T-helper 17 cell (primary cell): Measurements from ENCODE around the gene ATAD5. TPM values are rescaled to one million over a fixed set of nuclear protein-coding genes. Genes with fewer than 3 reads are reported as not detected.
"Not testable (repeated sequence)": the region's sequence is repeated elsewhere in the genome, so short reads cannot be mapped to it uniquely, and the experiment has no call there.

Experiments used
- ATAC-seq: fragments of 150-1000 bp; cut with Tn5 transposase; 2 replicates; pipeline ENCODE4 v1.10.0; 2021; ENCODE audit warnings: mild to moderate bottlenecking, moderate library complexity
- DNase-seq, 3 donors: peaks; one replicate each; pipeline versions ENCODE4 v3.0.0 to v3.0.0-alpha.2; 2020 to 2021
- H3K9me3 ChIP-seq: one replicate; pipeline ENCODE4 v1.7.0; 2013; ENCODE audit warnings: low read length, mild to moderate bottlenecking; ENCODE audit not compliant: control insufficient read depth, poor library complexity, severe bottlenecking
- H3K27ac Mint-ChIP-seq: one replicate; pipeline ENCODE4 v1.8.0; 2022; ENCODE audit warnings: mild to moderate bottlenecking, moderate library complexity, mixed read lengths
- H3K27me3 Mint-ChIP-seq: one replicate; pipeline ENCODE4 v1.8.0; 2022; ENCODE audit warnings: mixed read lengths
- H3K36me3 Mint-ChIP-seq: one replicate; pipeline ENCODE4 v1.8.0; 2022; ENCODE audit warnings: low read depth, mixed read lengths
- H3K4me1 Mint-ChIP-seq: one replicate; pipeline ENCODE4 v1.8.0; 2022; ENCODE audit warnings: mild to moderate bottlenecking, mixed read lengths
- H3K4me3 Mint-ChIP-seq: one replicate; pipeline ENCODE4 v1.8.0; 2022; ENCODE audit warnings: mild to moderate bottlenecking, moderate library complexity, mixed read lengths
- total RNA-seq, 4 donors: library from RNA in 2 of 4; stranded (reverse) in 2 of 4; gene quantifications; one replicate each; pipeline ENCODE4 v1.2.3 and lab custom pipeline; 2022 to 2026

The ATAD5 gene
- total RNA-seq, 2 donors from 2014 or later, result 2.7 to 4.2 TPM

DNA sequence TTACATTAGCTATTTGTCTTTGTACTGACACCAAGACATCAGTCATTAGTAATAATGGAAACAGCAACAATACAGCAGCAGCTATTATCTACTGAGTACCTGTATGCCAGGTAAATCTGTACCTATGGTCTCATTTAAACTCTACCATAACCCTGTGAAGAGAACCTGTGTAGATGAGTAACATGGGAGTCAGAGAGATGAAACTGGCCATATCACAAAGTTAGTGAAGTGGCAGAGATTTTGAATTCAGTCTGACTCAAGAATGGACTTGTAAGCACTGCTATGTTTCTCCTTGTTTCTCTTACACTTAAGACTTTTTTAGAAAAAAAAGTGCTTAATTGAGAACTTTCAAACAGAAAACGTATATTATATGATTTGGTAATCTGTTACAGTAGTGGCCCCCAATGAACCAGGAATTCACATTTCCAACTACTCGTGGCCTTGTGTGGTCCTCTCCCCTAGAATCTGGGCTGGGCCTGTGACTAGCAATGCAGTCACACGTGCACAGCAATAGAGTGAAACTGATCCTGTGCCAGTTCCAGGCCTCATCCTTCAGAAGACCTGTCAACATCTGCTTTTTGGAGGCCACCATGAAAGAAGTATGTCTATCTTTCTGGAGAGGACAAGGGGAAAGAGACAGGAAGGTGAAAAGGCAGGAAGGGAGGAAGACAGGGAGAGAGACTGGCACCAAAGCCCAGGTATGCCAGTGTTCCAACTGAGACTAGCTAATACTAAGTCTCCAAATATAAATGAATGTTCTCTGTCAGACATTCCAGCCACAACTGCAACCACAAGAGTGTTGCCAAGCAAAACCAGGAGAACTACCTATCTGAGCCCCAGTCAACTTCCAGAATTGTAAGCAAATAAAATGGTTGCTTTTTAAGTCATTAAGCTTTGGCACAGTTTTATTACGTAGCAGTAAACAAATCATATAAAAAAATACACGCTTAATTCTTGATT, 19.3 kb upstream of the ATAD5 start:
- H3K27me3 Mint-ChIP-seq, result no peaks in the 10 kb centered on the region
- H3K4me3 Mint-ChIP-seq, result peak overlapping the region; percentile 66
- peak overlapping the region; percentile 86 for H3K27ac Mint-ChIP-seq
- H3K36me3 Mint-ChIP-seq, result no peaks in the 10 kb centered on the region
- ATAC-seq, result no peak
- H3K9me3 ChIP-seq, result no peaks in the 10 kb centered on the region
- DNase-seq, result no peak
- H3K4me1 Mint-ChIP-seq, result peaks cover 39% of the 10 kb centered on the region

DNA sequence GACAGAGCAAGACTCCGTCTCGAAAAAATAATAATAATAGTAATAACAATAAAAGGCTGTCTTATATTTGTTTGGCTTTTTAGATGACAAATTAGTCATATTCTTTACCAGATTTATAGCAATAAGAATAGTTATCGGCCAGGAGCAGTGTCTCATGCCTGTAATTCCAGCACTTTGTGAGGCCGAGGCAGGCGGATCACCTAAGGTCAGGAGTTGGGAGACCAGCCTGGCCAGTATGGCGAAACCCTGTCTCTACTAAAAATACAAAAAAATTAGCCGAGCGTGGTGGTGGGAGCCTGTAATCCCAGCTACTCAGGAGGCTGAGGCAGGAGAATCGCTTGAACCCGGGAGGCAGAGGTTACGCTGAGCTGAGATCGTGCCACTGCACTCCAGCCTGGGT, 17.5 kb upstream of the ATAD5 start:
- H3K27ac Mint-ChIP-seq, ATAC-seq, H3K36me3 Mint-ChIP-seq, DNase-seq, H3K9me3 ChIP-seq, H3K4me3 Mint-ChIP-seq, H3K27me3 Mint-ChIP-seq: not testable (repeated sequence)
- H3K4me1 Mint-ChIP-seq, result peaks cover 33% of the 10 kb centered on the region

DNA sequence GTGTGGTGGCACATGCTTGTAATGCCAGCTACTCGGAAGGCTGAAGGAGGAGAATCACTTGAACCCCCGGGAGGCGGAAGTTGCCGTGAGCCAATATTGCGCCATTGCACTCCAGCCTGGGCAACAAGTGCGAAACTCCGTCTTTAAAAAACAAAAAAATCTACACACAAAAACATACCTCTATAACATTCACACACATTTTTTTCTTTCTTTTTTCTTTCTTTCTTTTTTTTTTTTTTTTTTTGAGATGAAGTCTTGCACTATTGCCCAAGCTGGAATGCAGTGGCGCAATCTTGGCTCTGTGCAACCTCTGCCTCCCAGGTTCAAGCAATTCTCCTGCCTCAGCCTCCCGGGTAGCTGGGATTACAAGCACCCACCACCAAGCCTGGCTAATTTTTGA, 16.9 kb upstream of the ATAD5 start:
- H3K9me3 ChIP-seq, H3K27me3 Mint-ChIP-seq, H3K36me3 Mint-ChIP-seq, DNase-seq, H3K4me3 Mint-ChIP-seq, ATAC-seq: not testable (repeated sequence)
- Mint-ChIP-seq H3K27ac (peak overlapping the region; percentile 24), H3K4me1 (peaks cover 29% of the 10 kb centered on the region)

DNA sequence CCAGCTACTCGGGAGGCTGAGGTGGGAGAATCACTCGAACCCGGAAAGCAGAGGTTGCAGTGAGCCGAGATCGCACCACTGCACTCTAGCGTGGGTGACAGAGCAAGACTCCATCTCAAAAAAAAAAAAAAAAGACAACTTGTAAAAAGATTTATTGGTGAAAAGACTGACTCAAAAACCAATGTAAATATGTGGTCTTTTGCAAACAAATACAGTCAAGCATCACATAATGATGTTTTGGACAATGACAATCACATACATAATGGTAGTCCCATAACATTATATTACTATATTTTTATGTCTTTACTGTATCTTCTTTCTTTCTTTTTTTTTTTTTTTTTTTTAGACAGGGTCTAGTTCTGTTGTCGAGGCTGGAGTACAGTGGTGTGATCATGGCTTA, 15.6 kb upstream of the ATAD5 start:
- H3K36me3 Mint-ChIP-seq, result no peaks in the 10 kb centered on the region
- ATAC-seq, result no peak
- peaks cover 34% of the 10 kb centered on the region for H3K4me1 Mint-ChIP-seq
- no peak overlapping the region for H3K27ac Mint-ChIP-seq
- H3K27me3 Mint-ChIP-seq, result no peaks in the 10 kb centered on the region
- no peaks in the 10 kb centered on the region for H3K9me3 ChIP-seq
- no peak overlapping the region for H3K4me3 Mint-ChIP-seq
- DNase-seq, result no peak

DNA sequence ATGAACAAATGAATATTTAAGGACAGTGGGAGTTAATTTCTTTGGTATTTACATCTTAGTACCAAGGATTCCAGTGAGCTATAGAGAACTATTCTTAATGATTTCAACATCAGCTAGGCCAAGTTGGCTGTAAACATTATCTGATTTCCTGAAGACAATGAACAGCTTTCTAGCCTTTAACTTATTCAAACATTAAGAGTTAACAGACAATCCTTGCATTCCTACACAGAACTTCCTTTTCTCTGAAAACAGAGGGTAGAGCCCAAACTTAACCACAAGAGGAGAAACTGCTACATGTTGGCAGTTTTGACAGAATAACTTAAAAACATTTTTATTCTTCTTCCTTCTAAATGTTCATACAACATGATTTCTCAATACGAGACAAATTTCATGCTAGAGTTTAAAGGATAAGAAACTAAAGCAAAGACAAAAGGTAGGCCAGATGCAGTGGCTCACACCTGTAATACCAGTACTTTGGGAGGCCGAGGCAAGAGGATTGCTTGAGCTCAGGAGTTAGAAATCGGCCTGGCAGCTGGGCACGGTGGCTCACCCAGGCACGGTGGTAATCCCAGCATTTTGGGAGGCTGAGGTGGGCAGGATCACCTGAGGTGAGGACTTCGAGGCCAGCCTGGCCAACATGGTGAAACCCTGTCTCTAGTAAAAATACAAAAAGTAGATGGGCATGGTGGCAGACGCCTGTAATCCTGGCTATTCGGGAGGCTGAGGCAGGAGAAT, 11.6 kb upstream of the ATAD5 start:
- H3K9me3 ChIP-seq, result no peaks in the 10 kb centered on the region
- Mint-ChIP-seq H3K27ac (peak overlapping the region; percentile 98), H3K36me3 (peaks cover 7% of the 10 kb centered on the region), H3K4me1 (peaks cover 40% of the 10 kb centered on the region), H3K27me3 (no peaks in the 10 kb centered on the region), H3K4me3 (peak overlapping the region; percentile 99)
- DNase-seq (no peak), ATAC-seq (no peak)

DNA sequence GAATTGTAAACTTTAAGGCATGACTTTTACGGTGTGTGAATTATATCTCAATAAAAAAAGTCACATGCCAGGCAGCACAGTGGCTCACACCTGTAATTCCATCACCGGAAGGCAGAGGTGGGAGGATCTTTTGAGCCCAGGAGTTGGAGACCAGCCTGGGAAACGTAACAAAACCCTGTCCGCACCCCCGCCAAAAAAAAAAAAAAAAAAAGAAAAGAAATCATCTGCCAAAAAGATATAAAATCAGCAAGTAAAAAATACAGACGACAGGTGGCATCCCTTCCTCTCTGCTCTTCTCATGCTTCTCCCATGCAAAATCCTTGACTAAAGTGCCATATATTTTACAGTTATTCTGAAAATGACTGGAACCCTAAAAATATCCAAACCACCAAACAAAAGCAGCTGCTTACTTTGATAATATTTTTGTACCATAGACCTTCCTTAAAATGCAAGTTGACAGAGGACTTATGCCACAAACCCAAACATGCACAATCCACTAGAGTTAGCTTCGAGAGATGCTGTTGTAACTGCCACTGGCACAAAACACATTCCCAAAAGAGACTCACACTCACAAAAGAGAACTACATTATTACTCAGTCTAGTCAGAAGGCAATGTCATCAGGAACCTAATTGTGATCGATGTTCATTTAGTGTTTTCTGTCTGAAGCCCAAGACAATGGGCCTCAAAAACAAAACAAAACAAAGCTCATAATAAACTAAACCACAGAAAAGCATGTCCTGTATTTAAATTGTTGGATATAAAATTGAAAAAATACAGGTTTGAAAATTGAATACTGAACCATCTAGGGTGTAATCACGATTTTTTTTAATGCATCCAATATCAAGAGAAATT, 9.7 kb upstream of the ATAD5 start:
- H3K36me3 Mint-ChIP-seq, result peaks cover 7% of the 10 kb centered on the region
- H3K27me3 Mint-ChIP-seq, result no peaks in the 10 kb centered on the region
- no peaks in the 10 kb centered on the region for H3K9me3 ChIP-seq
- H3K27ac Mint-ChIP-seq, result peak overlapping the region; percentile 98
- DNase-seq (no peak), ATAC-seq (no peak)
- peak overlapping the region; percentile 99 for H3K4me3 Mint-ChIP-seq
- H3K4me1 Mint-ChIP-seq, result peaks cover 32% of the 10 kb centered on the region

DNA sequence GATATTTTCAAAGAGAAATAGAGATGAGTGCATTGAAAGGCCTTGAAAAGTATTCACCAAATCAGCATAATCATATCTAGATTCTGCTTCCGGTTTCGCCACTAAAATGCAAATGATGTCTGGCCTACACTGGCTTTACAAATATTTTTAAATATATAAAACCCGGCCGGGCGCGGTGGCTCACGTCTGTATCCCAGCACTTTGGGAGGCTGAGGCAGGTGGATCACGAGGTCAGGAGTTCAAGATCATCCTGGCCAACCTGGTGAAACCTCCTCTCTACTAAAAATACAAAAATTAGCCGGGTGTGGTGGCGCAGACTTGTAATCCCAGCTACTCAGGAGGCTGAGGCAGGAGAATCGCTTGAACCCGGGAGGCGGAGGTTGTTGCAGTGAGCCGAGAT, 8.8 kb upstream of the ATAD5 start:
- Mint-ChIP-seq H3K4me1 (peaks cover 33% of the 10 kb centered on the region), H3K27ac (peak overlapping the region; percentile 98), H3K4me3 (peak overlapping the region; percentile 99)
- not testable (repeated sequence) for H3K9me3 ChIP-seq, DNase-seq, H3K27me3 Mint-ChIP-seq, H3K36me3 Mint-ChIP-seq, ATAC-seq

DNA sequence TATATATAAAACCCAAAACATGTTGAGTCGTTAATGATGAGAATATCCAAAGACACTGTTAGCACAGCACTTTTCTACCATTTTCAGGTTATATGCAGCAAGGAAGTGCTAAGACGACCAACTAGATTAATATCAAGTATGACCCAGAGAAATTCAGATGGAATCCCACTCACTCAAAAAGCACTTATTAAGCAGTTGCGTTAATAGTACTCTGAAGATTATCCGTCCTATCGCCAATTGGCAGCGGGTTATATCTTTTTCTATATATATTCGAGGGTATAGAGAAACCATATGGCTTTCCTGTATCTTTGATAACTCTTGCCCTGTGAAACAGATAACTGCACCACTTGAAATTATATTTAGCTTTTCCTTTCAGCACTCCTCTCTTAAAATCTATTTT, 8.3 kb upstream of the ATAD5 start:
- peak overlapping the region; percentile 99 for H3K4me3 Mint-ChIP-seq
- H3K4me1 Mint-ChIP-seq, result peaks cover 33% of the 10 kb centered on the region
- no peaks in the 10 kb centered on the region for H3K9me3 ChIP-seq
- ATAC-seq (no peak), DNase-seq (no peak)
- H3K27ac Mint-ChIP-seq, result peak overlapping the region; percentile 98
- peaks cover 7% of the 10 kb centered on the region for H3K36me3 Mint-ChIP-seq
- no peaks in the 10 kb centered on the region for H3K27me3 Mint-ChIP-seq

DNA sequence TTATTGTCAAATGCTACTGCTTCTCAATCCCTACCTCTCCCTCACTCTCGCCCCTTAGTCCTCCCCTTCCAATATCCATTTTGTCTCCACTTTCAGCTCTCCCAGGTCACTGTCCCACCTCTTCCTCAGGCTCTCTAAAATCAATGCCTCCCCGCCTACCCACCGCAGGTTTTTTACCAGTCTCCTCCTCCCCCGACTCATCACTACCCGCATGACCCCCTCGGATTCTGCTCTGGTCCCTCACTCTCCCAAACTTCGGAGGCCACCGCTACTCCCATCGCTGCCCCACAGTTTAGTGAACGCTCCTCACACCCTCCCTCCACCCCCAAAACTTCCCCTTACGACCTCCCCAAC, 7.8 kb upstream of the ATAD5 start:
- peaks cover 7% of the 10 kb centered on the region for H3K36me3 Mint-ChIP-seq
- DNase-seq, result peak in 1 of 3 donors; percentile 29
- peak; percentile 6 for ATAC-seq
- H3K27me3 Mint-ChIP-seq, result no peaks in the 10 kb centered on the region
- H3K27ac Mint-ChIP-seq, result peak overlapping the region; percentile 98
- peaks cover 29% of the 10 kb centered on the region for H3K4me1 Mint-ChIP-seq
- H3K4me3 Mint-ChIP-seq, result peak overlapping the region; percentile 99
- no peaks in the 10 kb centered on the region for H3K9me3 ChIP-seq

DNA sequence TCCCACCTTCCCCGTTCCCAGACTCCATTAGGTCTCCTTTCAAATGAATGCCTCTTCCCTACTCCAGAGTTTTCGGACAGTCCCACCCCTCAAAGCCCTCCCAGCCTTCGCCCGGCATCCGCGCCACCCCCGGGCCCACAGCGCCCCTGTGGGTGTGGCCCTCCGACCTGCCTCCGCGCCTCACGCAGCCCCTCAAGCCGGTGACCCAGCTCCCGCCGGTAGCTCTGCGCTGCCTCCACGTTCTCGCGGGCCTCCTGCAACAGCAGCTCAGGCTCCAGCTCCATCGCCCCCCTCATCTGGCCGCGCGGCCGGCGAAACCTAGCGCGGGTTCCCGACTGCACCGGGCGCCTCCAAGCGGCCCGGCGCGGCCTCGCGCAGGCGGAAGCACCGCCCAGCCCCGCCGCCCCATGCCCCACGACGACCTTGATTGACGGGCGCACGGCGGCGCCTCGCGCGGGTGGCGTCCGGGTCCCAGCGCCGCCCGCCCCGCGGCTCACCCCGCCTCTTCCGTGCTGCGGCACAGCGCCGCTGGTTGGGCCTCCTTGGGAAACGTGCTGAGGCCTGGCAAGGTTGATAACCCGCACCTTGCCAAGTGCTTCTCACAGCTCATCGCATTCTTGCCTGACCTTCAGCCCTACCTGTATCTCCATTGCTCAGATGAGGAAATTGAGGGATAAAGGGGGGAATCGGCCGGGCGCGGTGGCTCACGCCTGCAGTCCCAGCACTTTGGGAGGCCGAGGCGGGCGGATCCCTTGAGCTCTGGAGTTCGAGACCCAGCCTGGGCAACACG, 7.2 kb upstream of the ATAD5 start, which contains the start of gene CRLF3:
Gene CRLF3 (minus strand): TSS at position 337 of the 790 bp plus-strand sequence. CDS start 41 bp downstream, at position 296.
- ATAC-seq (peak; percentile 96), DNase-seq (peak; percentile 85 to 87 (median 85))
- H3K27ac Mint-ChIP-seq, result peak within 1 kb of the TSS; percentile 98
- peaks cover 7% of the 10 kb centered on the region for H3K36me3 Mint-ChIP-seq
- H3K9me3 ChIP-seq, result no peaks in the 10 kb centered on the region
- H3K4me1 Mint-ChIP-seq, result peaks cover 29% of the 10 kb centered on the region
- H3K4me3 Mint-ChIP-seq, result peak within 1 kb of the TSS; percentile 99
- no peaks in the 10 kb centered on the region for H3K27me3 Mint-ChIP-seq

DNA sequence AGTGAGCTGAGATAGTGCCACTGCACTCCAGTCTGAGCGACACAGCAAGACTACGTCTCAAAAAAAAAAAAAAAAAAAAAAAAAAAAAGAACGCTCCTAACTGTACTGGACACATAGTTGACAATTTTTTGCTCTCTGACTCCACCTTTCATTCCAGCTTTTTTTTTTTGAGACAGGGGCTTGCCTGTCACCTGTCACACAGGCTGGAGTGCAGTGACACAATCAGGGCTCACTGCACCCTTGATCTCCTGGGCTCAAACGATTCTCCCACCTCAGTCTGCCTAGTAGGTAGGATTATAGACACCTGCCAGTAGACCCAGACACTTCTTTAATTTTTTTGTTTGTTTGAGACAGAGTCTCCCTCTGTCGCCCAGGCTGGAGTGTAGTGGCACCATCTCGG, 4.7 kb upstream of the ATAD5 start:
- Mint-ChIP-seq H3K4me3 (no peak overlapping the region), H3K4me1 (peaks cover 21% of the 10 kb centered on the region), H3K27ac (no peak overlapping the region), H3K36me3 (peaks cover 7% of the 10 kb centered on the region), H3K27me3 (no peaks in the 10 kb centered on the region)
- ATAC-seq (no peak), DNase-seq (no peak)
- H3K9me3 ChIP-seq, result no peaks in the 10 kb centered on the region

DNA sequence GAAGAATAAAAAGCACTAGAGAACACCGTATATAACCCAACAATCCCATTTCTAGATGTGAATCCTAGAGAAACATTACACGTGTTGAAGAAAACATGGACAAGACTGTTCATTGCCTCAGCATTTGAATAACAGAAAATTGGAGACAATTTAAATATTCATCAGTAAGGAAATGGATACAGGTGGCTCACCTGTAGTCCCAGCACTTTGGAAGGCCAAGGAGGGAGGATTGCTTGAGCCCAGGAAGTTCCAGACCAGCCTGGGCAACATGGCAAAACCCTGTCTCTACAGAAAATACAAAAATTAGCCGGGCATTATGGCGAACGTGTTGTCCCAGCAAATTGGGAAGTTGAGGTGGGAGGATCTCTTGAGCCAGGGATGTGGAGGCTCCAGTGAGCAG, 2.7 kb upstream of the ATAD5 start:
- no peak for ATAC-seq
- no peaks in the 10 kb centered on the region for H3K9me3 ChIP-seq
- DNase-seq, result no peak
- Mint-ChIP-seq H3K4me1 (peaks cover 25% of the 10 kb centered on the region), H3K27ac (peak overlapping the region; percentile 83), H3K27me3 (no peaks in the 10 kb centered on the region), H3K4me3 (no peak overlapping the region), H3K36me3 (peaks cover 3% of the 10 kb centered on the region)
